Neural progenitor cell (in vitro differentiated cells): ENCODE results near the gene TBPL1. TPM values are rescaled to one million over a fixed set of nuclear protein-coding genes. Genes with fewer than 3 reads are reported as not detected.
A peak's percentile ranks its signal among the peaks of the same experiment; 100 is the strongest.

Experiments used
- DNase-seq: peaks from one replicate; pipeline ENCODE4 v3.0.0-alpha.2; 2016; ENCODE audit warnings: low spot score
- H2AFZ ChIP-seq: fragments of 200-600 bp; sonication (generic); replicated peaks from 2 replicates; pipeline ENCODE4 v1.6.1; 2016; ENCODE audit warnings: antibody characterized with exemption
- H3F3A ChIP-seq: fragments of 200-600 bp; sonication (generic); 2 replicates; pipeline ENCODE4 v1.6.1; 2016; ENCODE audit warnings: antibody characterized with exemption, low read depth
- H3K27ac ChIP-seq: fragments of 200-600 bp; sonication (generic); 2 replicates; pipeline ENCODE4 v1.5.1; 2016; ENCODE audit warnings: mild to moderate bottlenecking
- H3K27me3 ChIP-seq: fragments of 200-600 bp; sonication (generic); 2 replicates; pipeline ENCODE4 v1.6.1; 2016; ENCODE audit warnings: mild to moderate bottlenecking, moderate library complexity
- H3K36me3 ChIP-seq: fragments of 200-600 bp; sonication (generic); 2 replicates; pipeline ENCODE4 v1.5.1; 2016
- H3K4me1 ChIP-seq: fragments of 200-600 bp; sonication (generic); 2 replicates; pipeline ENCODE4 v1.6.1; 2016; ENCODE audit warnings: mixed run types
- H3K4me2 ChIP-seq: fragments of 200-600 bp; sonication (generic); 2 replicates; pipeline ENCODE4 v1.6.1; 2016
- H3K4me3 ChIP-seq: fragments of 200-600 bp; sonication (generic); 2 replicates; pipeline ENCODE4 v1.5.1; 2016
- H3K79me2 ChIP-seq: fragments of 200-600 bp; sonication (generic); 2 replicates; pipeline ENCODE4 v1.6.1; 2016; ENCODE audit warnings: low read depth
- H3K9ac ChIP-seq: fragments of 200-600 bp; sonication (generic); 2 replicates; pipeline ENCODE4 v1.6.1; 2016
- H3K9me3 ChIP-seq: fragments of 200-600 bp; sonication (generic); 2 replicates; pipeline ENCODE4 v1.5.1; 2016; ENCODE audit warnings: low read depth
- H4K20me1 ChIP-seq: fragments of 200-600 bp; sonication (generic); 2 replicates; pipeline ENCODE4 v1.6.1; 2016; ENCODE audit warnings: low read depth
- H3K27ac Mint-ChIP-seq: 3 replicates; pipeline ENCODE4 v1.8.0; 2021; ENCODE audit warnings: mixed read lengths
- H3K27me3 Mint-ChIP-seq: 2 replicates; pipeline ENCODE4 v1.8.0; 2022; ENCODE audit warnings: low read depth, mild to moderate bottlenecking, inconsistent platforms, moderate library complexity, mixed read lengths; ENCODE audit not compliant: insufficient read depth
- H3K36me3 Mint-ChIP-seq: 3 replicates; pipeline ENCODE4 v1.8.0; 2021; ENCODE audit warnings: mixed read lengths
- H3K4me1 Mint-ChIP-seq: 3 replicates; pipeline ENCODE4 v1.8.0; 2021; ENCODE audit warnings: mixed read lengths
- H3K4me3 Mint-ChIP-seq: 3 replicates; pipeline ENCODE4 v1.8.0; 2021; ENCODE audit warnings: mild to moderate bottlenecking, moderate library complexity, mixed read lengths
- H3K9me3 Mint-ChIP-seq: 3 replicates; pipeline ENCODE4 v1.8.0; 2020; ENCODE audit warnings: mixed read lengths
- EZH2 ChIP-seq: fragments of 200-600 bp; sonication (generic); IDR thresholded peaks from 2 replicates; pipeline ENCODE4 v1.6.1; 2017; ENCODE audit warnings: antibody characterized with exemption, mild to moderate bottlenecking, moderate library complexity
- EZH2phosphoT487 ChIP-seq: fragments of 200-600 bp; sonication (generic); IDR thresholded peaks from 2 replicates; pipeline ENCODE4 v1.6.1; 2017; ENCODE audit warnings: antibody characterized with exemption
- total RNA-seq: library from RNA; depleted of rRNA; stranded (reverse); fragments of >200 nt; gene quantifications from 2 replicates; pipeline ENCODE4 v1.2.3, GENCODE V29; 2015; ENCODE audit warnings: low replicate concordance
- TF ChIP-seq, protein P1 (sequence below): fragments of 200-600 bp; sonication (generic); IDR thresholded peaks from 2 replicates; pipeline ENCODE4 v1.5.1; 2017; ENCODE audit warnings: antibody characterized with exemption, mild to moderate bottlenecking

TBPL1 gene
- total RNA-seq, 1 donor from 2014 or later: 125 TPM

DNA sequence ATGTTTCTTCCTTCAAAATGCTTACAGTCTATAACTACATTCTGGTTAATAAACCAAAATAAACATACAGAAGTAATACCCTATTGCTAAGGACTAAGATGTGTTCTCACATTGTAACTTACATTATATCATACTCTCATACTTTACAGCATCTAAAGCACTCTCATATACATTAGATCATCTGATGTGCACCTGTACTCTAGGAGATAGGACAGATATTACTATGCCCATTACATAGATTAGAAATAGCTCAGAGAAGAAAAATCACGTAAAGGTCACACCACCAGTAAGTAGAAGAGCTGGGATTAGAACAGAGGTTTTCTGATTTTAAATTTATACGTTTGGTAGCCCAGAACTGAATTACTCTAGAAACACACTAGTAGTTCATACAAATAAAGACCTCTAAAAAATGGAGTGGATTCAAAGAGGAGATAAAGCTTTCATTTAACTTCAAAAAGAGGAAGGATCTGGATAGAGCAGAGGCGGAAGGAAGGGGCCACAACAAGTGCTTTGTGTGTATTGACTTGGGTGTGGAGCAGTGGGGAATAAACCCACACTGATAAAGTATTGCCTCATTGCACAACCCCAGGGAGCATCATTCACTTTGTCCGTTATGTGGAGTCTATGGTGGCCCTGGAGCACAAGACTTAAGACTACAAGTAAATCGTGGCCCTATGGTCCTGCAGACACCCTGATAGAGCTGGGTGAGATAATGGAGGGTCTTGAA is 68.5 kb downstream of the TBPL1 start:
- Histone ChIP-seq H3F3A (peaks cover 3% of the 10 kb centered on the region), H3K27ac (no peak overlapping the region), H3K79me2 (peaks cover 17% of the 10 kb centered on the region), H2AFZ (no peak overlapping the region), H3K4me3 (no peak overlapping the region), H3K27me3 (no peaks in the 10 kb centered on the region), H3K9me3 (no peaks in the 10 kb centered on the region), H3K4me1 (peaks cover 30% of the 10 kb centered on the region), H4K20me1 (no peaks in the 10 kb centered on the region), H3K36me3 (no peaks in the 10 kb centered on the region), H3K4me2 (no peak overlapping the region), H3K9ac (no peak overlapping the region)
- Mint-ChIP-seq H3K27ac (no peak overlapping the region), H3K27me3 (peaks cover 4% of the 10 kb centered on the region), H3K4me3 (no peak overlapping the region), H3K36me3 (peaks cover 12% of the 10 kb centered on the region), H3K9me3 (no peaks in the 10 kb centered on the region), H3K4me1 (peaks cover 10% of the 10 kb centered on the region)
- no peak for TF ChIP-seq EZH2
- TF ChIP-seq, protein P1, sequence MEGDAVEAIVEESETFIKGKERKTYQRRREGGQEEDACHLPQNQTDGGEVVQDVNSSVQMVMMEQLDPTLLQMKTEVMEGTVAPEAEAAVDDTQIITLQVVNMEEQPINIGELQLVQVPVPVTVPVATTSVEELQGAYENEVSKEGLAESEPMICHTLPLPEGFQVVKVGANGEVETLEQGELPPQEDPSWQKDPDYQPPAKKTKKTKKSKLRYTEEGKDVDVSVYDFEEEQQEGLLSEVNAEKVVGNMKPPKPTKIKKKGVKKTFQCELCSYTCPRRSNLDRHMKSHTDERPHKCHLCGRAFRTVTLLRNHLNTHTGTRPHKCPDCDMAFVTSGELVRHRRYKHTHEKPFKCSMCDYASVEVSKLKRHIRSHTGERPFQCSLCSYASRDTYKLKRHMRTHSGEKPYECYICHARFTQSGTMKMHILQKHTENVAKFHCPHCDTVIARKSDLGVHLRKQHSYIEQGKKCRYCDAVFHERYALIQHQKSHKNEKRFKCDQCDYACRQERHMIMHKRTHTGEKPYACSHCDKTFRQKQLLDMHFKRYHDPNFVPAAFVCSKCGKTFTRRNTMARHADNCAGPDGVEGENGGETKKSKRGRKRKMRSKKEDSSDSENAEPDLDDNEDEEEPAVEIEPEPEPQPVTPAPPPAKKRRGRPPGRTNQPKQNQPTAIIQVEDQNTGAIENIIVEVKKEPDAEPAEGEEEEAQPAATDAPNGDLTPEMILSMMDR: no peak
- TF ChIP-seq EZH2phosphoT487: no peak
- no peak for DNase-seq

DNA sequence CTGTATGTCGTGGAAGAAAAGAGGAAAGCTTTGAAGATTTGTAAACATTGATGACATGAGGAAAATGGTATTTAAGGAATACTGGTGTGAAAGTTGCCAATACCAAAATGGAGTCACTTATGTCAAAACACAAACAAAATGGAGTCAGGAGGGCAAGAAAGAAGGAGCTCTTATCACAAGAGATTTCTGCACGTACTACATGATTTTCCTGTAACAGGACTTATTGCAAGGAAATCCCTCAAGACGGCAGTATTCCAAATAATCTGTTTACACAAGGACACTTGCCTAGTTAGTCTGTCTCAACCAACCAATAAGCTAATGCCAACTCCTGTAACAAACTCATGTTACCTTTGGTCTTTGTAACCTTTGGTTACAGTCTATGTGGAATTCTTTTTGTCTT is 69.6 kb downstream of the TBPL1 start:
- no peak for DNase-seq
- H3K36me3 ChIP-seq: no peaks in the 10 kb centered on the region
- H3K4me3 Mint-ChIP-seq: no peak overlapping the region
- H4K20me1 ChIP-seq: no peaks in the 10 kb centered on the region
- H3K4me1 ChIP-seq: peaks cover 41% of the 10 kb centered on the region
- H3K4me3 ChIP-seq: no peak overlapping the region
- H3K27me3 Mint-ChIP-seq: peaks cover 4% of the 10 kb centered on the region
- H2AFZ ChIP-seq: no peak overlapping the region
- H3K4me1 Mint-ChIP-seq: peaks cover 18% of the 10 kb centered on the region
- no peak overlapping the region for H3K27ac ChIP-seq
- peaks cover 14% of the 10 kb centered on the region for H3F3A ChIP-seq
- no peaks in the 10 kb centered on the region for H3K27me3 ChIP-seq
- H3K9me3 ChIP-seq: no peaks in the 10 kb centered on the region
- H3K79me2 ChIP-seq: peaks cover 19% of the 10 kb centered on the region
- H3K4me2 ChIP-seq: no peak overlapping the region
- peaks cover 12% of the 10 kb centered on the region for H3K36me3 Mint-ChIP-seq
- H3K27ac Mint-ChIP-seq: no peak overlapping the region
- no peak overlapping the region for H3K9ac ChIP-seq
- H3K9me3 Mint-ChIP-seq: no peaks in the 10 kb centered on the region
- TF ChIP-seq EZH2phosphoT487 (no peak), EZH2 (no peak)
- TF ChIP-seq, protein P1: no peak

DNA sequence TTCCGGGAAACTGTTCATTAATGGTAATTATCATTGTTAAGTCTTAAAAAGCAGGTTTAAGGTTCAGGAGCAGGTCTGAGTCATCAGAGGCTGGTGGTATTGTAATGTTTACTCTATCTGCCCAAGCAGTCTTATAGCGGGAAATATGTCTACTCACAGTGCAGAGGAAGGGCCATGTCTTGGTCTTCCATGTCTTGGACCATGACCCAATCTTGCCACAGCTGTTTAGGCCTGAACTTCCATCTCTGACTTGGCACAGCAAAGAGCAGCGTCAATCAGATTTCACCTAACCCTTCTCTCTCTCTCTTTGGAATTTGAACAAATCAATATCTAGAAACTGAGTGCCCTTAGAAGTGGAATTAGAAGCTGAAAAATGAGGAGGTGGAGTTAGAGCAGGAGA is 73.6 kb downstream of the TBPL1 start:
- H3K36me3 Mint-ChIP-seq: peaks cover 22% of the 10 kb centered on the region
- H3K4me2 ChIP-seq: peak overlapping the region; percentile 36

More for the DNA sequence above, 73.6 kb downstream of the TBPL1 start:
- no peaks in the 10 kb centered on the region for H3K9me3 Mint-ChIP-seq
- peaks cover 23% of the 10 kb centered on the region for H3F3A ChIP-seq
- H3K9me3 ChIP-seq: no peaks in the 10 kb centered on the region
- H3K27me3 ChIP-seq: no peaks in the 10 kb centered on the region
- H3K27ac ChIP-seq: peak overlapping the region; percentile 82
- H3K36me3 ChIP-seq: no peaks in the 10 kb centered on the region
- peaks cover 44% of the 10 kb centered on the region for H3K4me1 ChIP-seq
- no peak overlapping the region for H3K9ac ChIP-seq
- DNase-seq: no peak
- H3K27ac Mint-ChIP-seq: no peak overlapping the region
- peak overlapping the region; percentile 12 for H3K4me3 ChIP-seq
- TF ChIP-seq EZH2 (no peak), EZH2phosphoT487 (no peak)
- TF ChIP-seq, protein P1: no peak
- H3K4me3 Mint-ChIP-seq: no peak overlapping the region
- H4K20me1 ChIP-seq: no peaks in the 10 kb centered on the region
- no peak overlapping the region for H2AFZ ChIP-seq
- peaks cover 16% of the 10 kb centered on the region for H3K4me1 Mint-ChIP-seq
- no peaks in the 10 kb centered on the region for H3K27me3 Mint-ChIP-seq
- peaks cover 19% of the 10 kb centered on the region for H3K79me2 ChIP-seq
